ENCODE results near the gene ZNF292.

- TF ChIP-seq CTCF (IDR thresholded peaks at IDR 0.05): no peak
- no peak for TF ChIP-seq POLR2A (IDR thresholded peaks at IDR 0.05)
Measured at GRCh38 chr6:87171938-87172633, 16.7 kb downstream of the ZNF292 start.
